ENCODE results near the gene VPS9D1.

DNA sequence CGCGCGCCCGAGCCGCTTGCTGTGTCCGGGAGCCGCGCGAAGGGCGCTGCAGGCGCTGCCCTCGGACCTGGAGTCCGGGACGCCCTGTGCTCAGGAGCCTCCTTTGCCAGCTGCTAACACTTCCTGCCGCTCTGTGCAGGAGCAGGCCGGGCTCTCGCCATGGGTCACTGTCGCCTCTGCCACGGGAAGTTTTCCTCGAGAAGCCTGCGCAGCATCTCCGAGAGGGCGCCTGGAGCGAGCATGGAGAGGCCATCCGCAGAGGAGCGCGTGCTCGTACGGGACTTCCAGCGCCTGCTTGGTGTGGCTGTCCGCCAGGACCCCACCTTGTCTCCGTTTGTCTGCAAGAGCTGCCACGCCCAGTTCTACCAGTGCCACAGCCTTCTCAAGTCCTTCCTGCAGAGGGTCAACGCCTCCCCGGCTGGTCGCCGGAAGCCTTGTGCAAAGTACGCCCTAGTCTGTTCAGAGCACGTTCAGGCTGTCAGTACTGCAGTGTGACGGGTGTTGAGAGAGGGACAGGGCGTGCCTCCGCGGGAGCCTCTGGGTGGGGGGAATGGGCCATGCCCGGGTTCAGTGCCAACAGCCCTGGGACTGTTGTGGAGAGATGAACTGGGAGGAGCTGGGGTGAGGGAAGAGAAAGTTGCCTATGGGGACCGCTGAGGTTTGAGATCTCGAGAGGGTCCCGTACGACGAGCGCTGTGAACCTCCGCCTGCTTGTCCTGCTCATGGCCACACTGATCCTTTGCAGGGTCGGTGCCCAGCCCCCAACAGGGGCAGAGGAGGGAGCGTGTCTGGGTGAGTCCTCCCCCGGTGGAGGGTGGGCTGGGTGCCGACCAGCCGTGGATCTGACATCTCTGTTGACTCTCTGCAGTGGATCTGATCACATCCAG is 1.9 kb upstream of the VPS9D1 start:
- TF ChIP-seq, protein P1, sequence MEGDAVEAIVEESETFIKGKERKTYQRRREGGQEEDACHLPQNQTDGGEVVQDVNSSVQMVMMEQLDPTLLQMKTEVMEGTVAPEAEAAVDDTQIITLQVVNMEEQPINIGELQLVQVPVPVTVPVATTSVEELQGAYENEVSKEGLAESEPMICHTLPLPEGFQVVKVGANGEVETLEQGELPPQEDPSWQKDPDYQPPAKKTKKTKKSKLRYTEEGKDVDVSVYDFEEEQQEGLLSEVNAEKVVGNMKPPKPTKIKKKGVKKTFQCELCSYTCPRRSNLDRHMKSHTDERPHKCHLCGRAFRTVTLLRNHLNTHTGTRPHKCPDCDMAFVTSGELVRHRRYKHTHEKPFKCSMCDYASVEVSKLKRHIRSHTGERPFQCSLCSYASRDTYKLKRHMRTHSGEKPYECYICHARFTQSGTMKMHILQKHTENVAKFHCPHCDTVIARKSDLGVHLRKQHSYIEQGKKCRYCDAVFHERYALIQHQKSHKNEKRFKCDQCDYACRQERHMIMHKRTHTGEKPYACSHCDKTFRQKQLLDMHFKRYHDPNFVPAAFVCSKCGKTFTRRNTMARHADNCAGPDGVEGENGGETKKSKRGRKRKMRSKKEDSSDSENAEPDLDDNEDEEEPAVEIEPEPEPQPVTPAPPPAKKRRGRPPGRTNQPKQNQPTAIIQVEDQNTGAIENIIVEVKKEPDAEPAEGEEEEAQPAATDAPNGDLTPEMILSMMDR (IDR thresholded peaks at IDR 0.05): no peak
- no peak for TF ChIP-seq POLR2A (IDR thresholded peaks at IDR 0.05)
